Hepatocyte (in vitro differentiated cells): ENCODE results near the gene ATP5PD.

Experiments
- CTCF ChIP-seq: fragments of 200-600 bp; sonication (generic); IDR thresholded peaks from 2 replicates; pipeline ENCODE4 v1.5.1; 2016; ENCODE audit warnings: antibody characterized with exemption, mild to moderate bottlenecking; ENCODE audit not compliant: poor library complexity
- EZH2 ChIP-seq: fragments of 200-600 bp; sonication (generic); IDR thresholded peaks from 2 replicates; pipeline ENCODE4 v1.6.1; 2016; ENCODE audit warnings: antibody characterized with exemption, mild to moderate bottlenecking, borderline replicate concordance
- EZH2phosphoT487 ChIP-seq: fragments of 200-600 bp; sonication (generic); IDR thresholded peaks from one replicate; pipeline ENCODE4 v1.6.1; 2018; ENCODE audit warnings: antibody characterized with exemption, mild to moderate bottlenecking, low read depth, moderate library complexity; ENCODE audit not compliant: unreplicated experiment, severe bottlenecking

GRCh38 chr17:75019710-75020109, 27.1 kb downstream of the ATP5PD start:
- no peak for TF ChIP-seq CTCF
- no peak for TF ChIP-seq EZH2
- no peak for TF ChIP-seq EZH2phosphoT487
